Pancreas (tissue), 10 donors: ENCODE results near the gene PTGS2. TPM values are rescaled to one million over a fixed set of nuclear protein-coding genes. Genes with fewer than 3 reads are reported as not detected.
A peak's percentile ranks its signal among the peaks of the same experiment; 100 is the strongest.

Experiments used
- ATAC-seq, 4 donors: fragments of 200-7000 bp; cut with Tn5 transposase; one replicate each; pipeline versions ENCODE4 v1.8.0 to v1.9.1; 2020; ENCODE audit warnings: mild to moderate bottlenecking in 4 of 4, moderate library complexity in 4 of 4
- DNase-seq, 6 donors: peaks; one replicate each; pipeline ENCODE4 v3.0.0-alpha.2; 2020
- FAIRE-seq: peaks from 2 replicates; lab custom pipeline; 2012; peaks lifted over from hg19 to GRCh38; lab: Jason Lieb, UNC
- H3K27ac ChIP-seq, 4 donors: fragments of 200-600 bp; sonication (generic); 1 replicate in 3 of 4; 2 replicates in 1 of 4; pipeline versions ENCODE4 v1.5.0 to v1.8.0; 2020
- H3K27me3 ChIP-seq, 4 donors: fragments of 200-600 bp; one replicate each; pipeline ENCODE4 v1.8.0; 2021
- H3K36me3 ChIP-seq, 3 donors: fragments of 200-600 bp; sonication (generic) in 1 of 3; one replicate each; pipeline versions ENCODE4 v1.5.0 to v1.8.0; 2020 to 2021
- H3K4me1 ChIP-seq, 3 donors: fragments of 200-600 bp; one replicate each; pipeline ENCODE4 v1.8.0; 2021
- H3K4me3 ChIP-seq, 4 donors: fragments of 200-600 bp; sonication (generic) in 2 of 4; one replicate each; pipeline versions ENCODE4 v1.5.0 to v1.8.0; 2020 to 2021
- H3K9me3 ChIP-seq, 4 donors: fragments of 200-600 bp; one replicate each; pipeline ENCODE4 v1.8.0; 2021
- CTCF ChIP-seq, 4 donors: fragments of 200-600 bp; sonication (generic) in 3 of 4; IDR thresholded peaks; one replicate each; pipeline versions ENCODE4 v1.5.0 to v1.8.0; 2021; ENCODE audit warnings: antibody characterized with exemption in 4 of 4
- WGBS, 2 donors: extraction: QIAGEN DNeasy Blood & Tissue Kit; methylation state at CpG; one replicate each; pipeline ENCODE4 v1.1.7; 2013; 5-methylcytosine and 5-hydroxymethylcytosine counted together
- intact Hi-C, 3 donors: fragments of 100-400 bp; cut with DNase I; formaldehyde crosslinking; loops; one replicate each; pipeline versions ENCODE4 v1.11.1 to v1.14.2; 2022
- polyA plus RNA-seq, 2 donors: library from polyadenylated mRNA; stranded (reverse); fragments of 200-250 nt; gene quantifications; one replicate each; pipeline ENCODE4 v1.2.3, GENCODE V29; 2013
- total RNA-seq, 6 donors: library from RNA; stranded (reverse); fragmentation: NEBNext Ultra II Directional in 4 of 6; extraction: Animal tissue kit (Norgen Biotek cat#: 25700) in 4 of 6; gene quantifications; one replicate each; pipeline versions ENCODE4 v1.2.1 to v1.2.4, GENCODE V29; 2021 to 2023
- donor health status: healthy with polysubstance abuse.
- donor health status: DM: no; HTN: no; CAD: no; lungs with moderate emphysema.
- donor health status: DM: no; HTN: no; CAD: no.
- donor health status: control.
- donor health status: control.
- donor health status: Bipolar disorder and iron deficiency.
- donor health status: DM: yes; HTN: yes; CAD: no.
- donor health status: DM: no; HTN: no; CAD: no.
- donor health status: DM: no; HTN: no; CAD: no.
- donor health status: DM: yes; HTN: yes; CAD: no.

The PTGS2 gene
- total and polyA plus RNA-seq, 8 donors: 0.12 to 1.9 (median 0.47) TPM

DNA sequence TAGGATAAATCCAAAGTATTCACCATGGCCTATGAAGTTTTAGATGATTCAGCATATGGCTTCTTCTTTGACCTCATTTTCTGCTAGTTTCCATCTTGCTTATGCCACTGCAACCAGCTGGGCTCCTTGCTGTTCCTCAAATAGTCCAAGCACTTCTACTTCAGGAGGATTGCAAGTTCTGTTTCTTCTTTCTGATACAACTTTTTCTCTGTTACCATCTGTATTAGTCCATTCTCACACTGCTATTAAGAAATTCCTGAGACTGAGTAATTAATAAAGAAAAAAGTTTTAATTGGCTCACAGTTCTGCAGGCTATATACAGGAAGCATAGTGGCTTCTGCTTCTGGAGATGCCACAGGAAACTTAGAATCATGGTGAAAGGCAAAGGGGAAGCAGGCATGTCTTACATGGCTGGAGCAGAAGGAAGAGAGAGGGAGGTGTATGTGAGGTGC, 20.3 kb downstream of the PTGS2 start:
- intact Hi-C loops: no loop called here
- H3K27me3 ChIP-seq: no peaks in the 10 kb centered on the region
- H3K9me3 ChIP-seq: no peaks in the 10 kb centered on the region
- H3K27ac ChIP-seq: no peak overlapping the region
- no peaks in the 10 kb centered on the region for H3K4me1 ChIP-seq
- TF ChIP-seq CTCF (IDR thresholded peaks at IDR 0.05): no peak
- H3K4me3 ChIP-seq: no peak overlapping the region
- FAIRE-seq: no peak
- DNase-seq: no peak
- no peak for ATAC-seq
- no peaks in the 10 kb centered on the region for H3K36me3 ChIP-seq

GRCh38 chr1:186658999-186659398, 21.2 kb downstream of the PTGS2 start:
- FAIRE-seq (no peak), DNase-seq (no peak), ATAC-seq (no peak)
- no peak overlapping the region for H3K27ac ChIP-seq
- no peak overlapping the region for H3K4me3 ChIP-seq
- no peak for TF ChIP-seq CTCF (IDR thresholded peaks at IDR 0.05)
- H3K4me1 ChIP-seq: no peaks in the 10 kb centered on the region
- intact Hi-C loops: no loop called here
- no peaks in the 10 kb centered on the region for H3K27me3 ChIP-seq
- H3K36me3 ChIP-seq: no peaks in the 10 kb centered on the region
- H3K9me3 ChIP-seq: no peaks in the 10 kb centered on the region

- ATAC-seq (no peak), DNase-seq (no peak), FAIRE-seq (no peak)
- Histone ChIP-seq H3K27me3 (no peaks in the 10 kb centered on the region), H3K4me1 (no peaks in the 10 kb centered on the region), H3K27ac (no peak overlapping the region), H3K4me3 (no peak overlapping the region), H3K36me3 (no peaks in the 10 kb centered on the region), H3K9me3 (no peaks in the 10 kb centered on the region)
- intact Hi-C loops: no loop called here
- TF ChIP-seq CTCF (IDR thresholded peaks at IDR 0.05): no peak
- WGBS, 2 donors: 66 to 71% methylated on average over 2 of the region's 2 CpGs
These were observed 22.7 kb downstream of the PTGS2 start for GRCh38 chr1:186657481-186657880.

DNA sequence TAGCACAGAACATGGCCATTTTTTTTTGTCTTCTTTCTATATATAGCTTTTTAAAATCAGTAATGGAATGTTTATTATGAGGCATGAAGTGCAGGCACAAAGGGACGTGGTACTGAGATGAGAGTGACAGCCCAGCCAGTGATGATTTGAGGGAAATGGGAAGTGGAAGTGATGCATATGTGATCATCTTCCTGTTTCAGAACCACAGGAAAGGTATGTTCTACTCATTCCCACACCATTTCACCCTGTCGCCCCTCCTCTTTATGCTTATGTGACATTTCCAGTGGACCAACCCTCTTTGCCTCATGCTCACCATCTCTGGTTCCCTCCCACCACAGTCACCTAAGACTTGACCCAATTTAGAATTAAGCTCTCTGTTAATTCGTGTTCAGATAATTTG, 24.3 kb downstream of the PTGS2 start:
- ATAC-seq: peak in 1 of 4 donors; percentile 52
- intact Hi-C loops: no loop called here
- H3K27ac ChIP-seq: no peak overlapping the region
- WGBS, 2 donors: 48 to 59% methylated on average over 3 of the region's 3 CpGs
- no peaks in the 10 kb centered on the region for H3K9me3 ChIP-seq
- no peaks in the 10 kb centered on the region for H3K36me3 ChIP-seq
- no peaks in the 10 kb centered on the region for H3K27me3 ChIP-seq
- TF ChIP-seq CTCF (IDR thresholded peaks at IDR 0.05): no peak
- no peaks in the 10 kb centered on the region for H3K4me1 ChIP-seq
- no peak for DNase-seq
- no peak for FAIRE-seq
- no peak overlapping the region for H3K4me3 ChIP-seq

DNA sequence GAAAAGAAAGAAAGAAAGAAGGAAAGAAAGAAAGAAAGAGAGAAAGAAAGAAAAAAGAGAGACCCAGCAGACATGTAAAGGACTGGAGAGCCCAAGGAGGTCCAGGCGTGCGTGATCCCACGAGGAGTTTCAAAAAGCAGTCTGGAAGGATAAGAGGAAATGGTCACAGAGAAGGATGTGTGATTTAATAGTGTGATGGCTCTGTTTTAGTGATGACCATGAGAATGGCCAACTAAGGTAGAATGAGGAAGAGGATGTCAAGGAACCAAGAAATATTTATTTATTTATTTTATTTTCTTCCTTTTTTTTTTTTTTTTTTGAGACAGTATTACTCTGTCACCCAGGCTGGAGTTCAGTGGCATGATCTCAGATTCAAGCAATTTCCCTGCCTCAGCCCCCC, 25.5 kb downstream of the PTGS2 start:
- H3K36me3 ChIP-seq: no peaks in the 10 kb centered on the region
- H3K9me3 ChIP-seq: no peaks in the 10 kb centered on the region
- intact Hi-C loops: no loop called here
- H3K4me1 ChIP-seq: no peaks in the 10 kb centered on the region
- no peak for TF ChIP-seq CTCF (IDR thresholded peaks at IDR 0.05)
- 75 to 86% methylated on average over 3 of the region's 3 CpGs for WGBS, 2 donors
- ATAC-seq: peak in 1 of 4 donors; percentile 32
- H3K27me3 ChIP-seq: no peaks in the 10 kb centered on the region
- FAIRE-seq: no peak
- no peak for DNase-seq
- no peak overlapping the region for H3K27ac ChIP-seq
- H3K4me3 ChIP-seq: no peak overlapping the region
